Measurements from ENCODE around the gene NFIC.
"Not testable (repeated sequence)": the region's sequence is repeated elsewhere in the genome, so short reads cannot be mapped to it uniquely, and the experiment has no call there.

The NFIC gene

GRCh38 chr19:3342246-3342645 lies 24.1 kb upstream of the NFIC start:
- Histone ChIP-seq H3K4me1 (ENCODE audit: control insufficient read depth in 1 of 2, insufficient read depth in 1 of 2, low read depth in 1 of 2, low read length in 1 of 2) (peaks cover 20 to 21% of the 10 kb centered on the region in 2 experiments), H3K9me3 (no peaks in the 10 kb centered on the region), H3K36me3 (no peaks in the 10 kb centered on the region), H3K27me3 (no peaks in the 10 kb centered on the region), H3K4me3 (ENCODE audit: low read depth in 1 of 2, low read length in 1 of 2) (no peak overlapping the region), H3K27ac (no peak overlapping the region)
- TF ChIP-seq CTCF (IDR thresholded peaks at IDR 0.05), result no peak

- H3K9me3 ChIP-seq, H3K27me3 ChIP-seq, H3K36me3 ChIP-seq: not testable (repeated sequence)
- Histone ChIP-seq H3K27ac (peak overlapping the region; percentile 54), H3K4me1 (ENCODE audit: control insufficient read depth in 1 of 2, insufficient read depth in 1 of 2, low read depth in 1 of 2, low read length in 1 of 2) (peaks cover 20 to 21% of the 10 kb centered on the region in 2 experiments), H3K4me3 (ENCODE audit: low read depth in 1 of 2, low read length in 1 of 2) (peak overlapping the region in 1 of 2 experiments; percentile 60)
These were observed 23.4 kb upstream of the NFIC start for GRCh38 chr19:3342962-3343361.

GRCh38 chr19:3343619-3344502 lies 22.5 kb upstream of the NFIC start:
- no peaks in the 10 kb centered on the region for H3K9me3 ChIP-seq
- H3K36me3 ChIP-seq, result no peaks in the 10 kb centered on the region
- peak overlapping the region; percentile 54 for H3K27ac ChIP-seq
- H3K4me1 ChIP-seq (ENCODE audit: control insufficient read depth in 1 of 2, insufficient read depth in 1 of 2, low read depth in 1 of 2, low read length in 1 of 2), result peaks cover 13 to 14% of the 10 kb centered on the region in 2 experiments
- peak overlapping the region; percentile 56 to 60 for H3K4me3 ChIP-seq (ENCODE audit: low read depth in 1 of 2, low read length in 1 of 2)
- peak; percentile 57 for TF ChIP-seq CTCF (IDR thresholded peaks at IDR 0.05)
- H3K27me3 ChIP-seq, result no peaks in the 10 kb centered on the region

- Histone ChIP-seq H3K27ac (no peak overlapping the region), H3K27me3 (no peaks in the 10 kb centered on the region), H3K4me3 (ENCODE audit: low read depth in 1 of 2, low read length in 1 of 2) (no peak overlapping the region), H3K36me3 (no peaks in the 10 kb centered on the region), H3K4me1 (ENCODE audit: control insufficient read depth in 1 of 2, insufficient read depth in 1 of 2, low read depth in 1 of 2, low read length in 1 of 2) (peaks cover 13% of the 10 kb centered on the region in 2 experiments), H3K9me3 (no peaks in the 10 kb centered on the region)
- no peak for TF ChIP-seq CTCF (IDR thresholded peaks at IDR 0.05)
These were observed 21.5 kb upstream of the NFIC start for GRCh38 chr19:3344608-3345598.

GRCh38 chr19:3345850-3346460 lies 20.4 kb upstream of the NFIC start:
- H3K36me3 ChIP-seq, result no peaks in the 10 kb centered on the region
- no peak overlapping the region for H3K4me3 ChIP-seq (ENCODE audit: low read depth in 1 of 2, low read length in 1 of 2)
- H3K4me1 ChIP-seq (ENCODE audit: control insufficient read depth in 1 of 2, insufficient read depth in 1 of 2, low read depth in 1 of 2, low read length in 1 of 2), result peaks cover 13% of the 10 kb centered on the region in 2 experiments
- TF ChIP-seq CTCF (IDR thresholded peaks at IDR 0.05), result no peak
- no peaks in the 10 kb centered on the region for H3K9me3 ChIP-seq
- no peak overlapping the region for H3K27ac ChIP-seq
- H3K27me3 ChIP-seq, result no peaks in the 10 kb centered on the region
